A673 (cell line): ENCODE results near the gene FOXN4.

Experiments used
- CTCF ChIP-seq: fragments of 300-800, 200-600 bp; sonication (generic); conservative IDR thresholded peaks from 2 replicates; pipeline ENCODE4 v1.5.1; 2017; ENCODE audit warnings: low read depth, mild to moderate bottlenecking, antibody characterized with exemption, low read length, moderate library complexity, mixed read lengths
- EZH2 ChIP-seq: fragments of 200-600 bp; sonication (generic); IDR thresholded peaks from 2 replicates; pipeline ENCODE4 v1.6.1; 2017; ENCODE audit warnings: borderline replicate concordance, low read depth, mild to moderate bottlenecking, mixed read lengths, antibody characterized with exemption, low read length; ENCODE audit not compliant: poor library complexity, severe bottlenecking

- TF ChIP-seq CTCF: no peak
- no peak for TF ChIP-seq EZH2
Measured at GRCh38 chr12:109290061-109290460, 19.0 kb downstream of the FOXN4 start.
